HUES48 (cell line): ENCODE data around the gene APBA2.
"Not testable (repeated sequence)": the region's sequence is repeated elsewhere in the genome, so short reads cannot be mapped to it uniquely, and the experiment has no call there.

Experiments used
- H3K27ac ChIP-seq: one replicate; pipeline ENCODE4 v1.7.0; 2013; ENCODE audit warnings: low read depth, low read length, inconsistent platforms
- H3K27me3 ChIP-seq: 2 replicates; pipeline ENCODE4 v1.6.1; 2013; ENCODE audit warnings: mild to moderate bottlenecking, low read length; ENCODE audit not compliant: control insufficient read depth, insufficient read depth
- H3K36me3 ChIP-seq: 2 replicates; pipeline ENCODE4 v1.6.1; 2013; ENCODE audit warnings: low read length; ENCODE audit not compliant: control insufficient read depth, insufficient read depth
- H3K4me1 ChIP-seq: 2 replicates; pipeline ENCODE4 v1.6.1; 2013; ENCODE audit warnings: mild to moderate bottlenecking, low read length; ENCODE audit not compliant: control insufficient read depth, insufficient read depth
- H3K4me3 ChIP-seq: 2 replicates; pipeline ENCODE4 v1.5.1; 2013; ENCODE audit warnings: mild to moderate bottlenecking, low read depth, low read length
- H3K9ac ChIP-seq: 2 replicates; pipeline ENCODE4 v1.6.1; 2013; ENCODE audit warnings: mild to moderate bottlenecking, low read depth, low read length, moderate library complexity
- H3K9me3 ChIP-seq: 2 replicates; pipeline ENCODE4 v1.6.1; 2013; ENCODE audit warnings: low read length; ENCODE audit not compliant: control insufficient read depth, insufficient read depth

APBA2 gene

DNA sequence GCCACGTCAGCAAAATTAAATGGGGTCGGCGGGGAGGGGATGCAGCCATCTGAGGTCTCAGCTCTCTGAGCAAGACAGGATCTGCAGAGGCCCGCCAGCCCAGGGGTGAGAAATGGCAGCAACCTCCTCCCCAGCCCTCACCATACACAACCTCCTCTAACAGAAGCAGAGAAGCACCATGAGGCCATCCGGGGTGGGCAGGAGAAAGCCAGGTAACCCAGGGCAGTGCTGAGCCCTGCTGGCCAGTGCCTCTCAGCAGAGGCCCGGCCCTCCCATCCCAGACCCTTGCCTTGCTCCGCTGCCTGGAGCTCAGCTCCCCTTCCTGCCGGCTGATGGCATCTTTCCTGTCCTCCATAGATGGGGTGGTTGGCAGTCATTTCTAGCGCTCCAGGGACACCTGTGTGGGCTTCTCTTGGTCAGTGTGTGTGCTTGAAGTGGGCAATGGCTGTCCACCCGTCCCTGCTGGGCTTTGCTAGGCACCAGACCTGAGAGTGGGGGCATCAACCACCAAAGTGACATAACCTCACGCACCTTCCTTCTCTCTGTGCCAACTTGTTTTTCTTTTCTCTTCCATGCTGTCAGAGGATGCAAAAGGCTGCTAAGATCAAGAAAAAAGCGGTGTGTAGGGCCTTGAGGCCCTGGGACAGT lies 208.0 kb downstream of the APBA2 start:
- Histone ChIP-seq H3K36me3 (no peaks in the 10 kb centered on the region), H3K4me1 (peaks cover 8% of the 10 kb centered on the region), H3K4me3 (no peak overlapping the region), H3K27me3 (no peaks in the 10 kb centered on the region), H3K9me3 (no peaks in the 10 kb centered on the region), H3K27ac (no peak overlapping the region), H3K9ac (no peak overlapping the region)

DNA sequence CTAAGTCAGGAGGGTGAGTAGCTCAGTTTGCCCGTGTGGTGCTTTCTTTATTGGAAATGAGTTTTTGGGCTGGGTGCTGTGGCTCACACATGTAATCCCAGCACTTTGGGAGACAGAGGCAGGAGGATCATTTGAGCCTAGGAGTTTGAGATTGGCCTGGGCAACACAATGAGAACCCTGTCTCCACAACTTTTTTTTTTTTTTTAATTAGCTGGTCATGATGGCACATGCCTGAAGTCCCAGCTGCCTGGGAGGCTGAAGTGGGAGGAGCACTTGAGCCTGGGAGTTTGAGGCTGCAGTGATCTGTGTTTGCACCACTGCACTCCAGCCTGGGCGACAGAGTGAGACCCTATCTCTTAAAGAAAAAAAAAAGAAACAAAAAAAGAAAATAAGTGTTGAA lies 208.9 kb downstream of the APBA2 start:
- no peaks in the 10 kb centered on the region for H3K9me3 ChIP-seq
- no peaks in the 10 kb centered on the region for H3K36me3 ChIP-seq
- no peak overlapping the region for H3K4me3 ChIP-seq
- no peak overlapping the region for H3K27ac ChIP-seq
- peaks cover 8% of the 10 kb centered on the region for H3K4me1 ChIP-seq
- H3K27me3 ChIP-seq: no peaks in the 10 kb centered on the region
- H3K9ac ChIP-seq: no peak overlapping the region

DNA sequence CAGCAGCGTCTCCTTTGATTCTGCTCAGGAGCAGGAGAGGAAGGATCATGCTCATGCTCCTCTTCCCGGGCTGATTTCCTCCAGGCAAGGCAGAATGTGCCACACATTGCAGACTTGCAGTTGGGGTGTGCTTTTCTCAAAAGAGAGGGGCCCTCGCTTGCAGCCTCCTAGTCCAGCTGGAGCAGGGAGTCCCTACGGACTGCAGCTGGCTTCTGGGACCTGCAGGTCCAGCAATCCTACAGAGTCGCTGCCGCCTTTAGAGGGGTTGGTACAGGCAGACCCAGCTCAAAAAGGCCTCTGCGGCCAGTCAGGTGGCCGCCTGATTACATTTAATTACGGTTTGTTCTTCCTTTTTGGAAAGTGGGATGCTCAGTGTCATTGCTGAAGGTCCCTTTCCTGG lies 210.0 kb downstream of the APBA2 start:
- no peak overlapping the region for H3K9ac ChIP-seq
- no peaks in the 10 kb centered on the region for H3K27me3 ChIP-seq
- no peaks in the 10 kb centered on the region for H3K9me3 ChIP-seq
- H3K27ac ChIP-seq: no peak overlapping the region
- peaks cover 8% of the 10 kb centered on the region for H3K4me1 ChIP-seq
- no peaks in the 10 kb centered on the region for H3K36me3 ChIP-seq
- H3K4me3 ChIP-seq: no peak overlapping the region

DNA sequence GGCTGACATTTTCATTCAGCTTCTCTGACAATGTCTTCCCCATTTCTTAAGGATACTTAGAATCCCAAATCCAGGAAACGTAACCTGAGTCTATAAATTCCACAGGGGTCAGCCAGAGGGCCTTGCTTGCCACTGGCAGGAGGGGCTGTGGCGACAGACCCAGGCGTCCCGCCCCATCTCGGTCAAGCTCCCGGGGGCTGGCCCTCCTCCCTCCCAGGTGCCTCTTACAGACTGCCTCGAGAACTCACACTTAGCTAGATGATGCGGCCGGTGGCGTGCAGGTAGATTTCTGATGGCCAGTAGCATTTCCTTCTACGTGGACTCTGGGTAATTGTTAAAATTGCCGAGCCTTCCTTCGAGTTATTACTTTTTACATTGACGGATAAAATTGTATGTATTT lies 211.4 kb downstream of the APBA2 start:
- peaks cover 11% of the 10 kb centered on the region for H3K4me1 ChIP-seq
- no peak overlapping the region for H3K27ac ChIP-seq
- H3K36me3 ChIP-seq: no peaks in the 10 kb centered on the region
- no peak overlapping the region for H3K9ac ChIP-seq
- no peaks in the 10 kb centered on the region for H3K9me3 ChIP-seq
- H3K4me3 ChIP-seq: no peak overlapping the region
- no peaks in the 10 kb centered on the region for H3K27me3 ChIP-seq

DNA sequence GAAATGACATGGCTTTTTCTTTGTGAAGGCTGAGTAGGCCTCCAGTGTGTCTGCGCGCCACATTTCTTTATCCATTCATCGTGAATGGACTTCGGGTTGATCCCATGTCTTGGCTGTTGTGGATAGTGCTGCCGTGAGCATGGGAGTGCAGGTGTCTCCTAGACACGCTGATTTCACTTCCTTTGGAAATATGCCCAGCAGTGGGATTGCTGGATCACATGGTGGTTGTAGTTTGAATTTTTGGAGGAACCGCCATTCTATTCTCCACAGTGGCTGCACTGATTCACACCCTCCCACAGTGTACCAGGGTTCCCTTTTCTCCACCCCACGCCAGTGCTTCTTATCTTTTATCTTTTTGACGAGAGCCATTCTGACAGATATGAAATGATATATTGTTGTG lies 212.2 kb downstream of the APBA2 start:
- H3K4me1 ChIP-seq: peaks cover 11% of the 10 kb centered on the region
- H3K9me3 ChIP-seq: no peaks in the 10 kb centered on the region
- H3K36me3 ChIP-seq: no peaks in the 10 kb centered on the region
- H3K27me3 ChIP-seq: no peaks in the 10 kb centered on the region
- H3K4me3 ChIP-seq: no peak overlapping the region
- no peak overlapping the region for H3K27ac ChIP-seq
- H3K9ac ChIP-seq: no peak overlapping the region

DNA sequence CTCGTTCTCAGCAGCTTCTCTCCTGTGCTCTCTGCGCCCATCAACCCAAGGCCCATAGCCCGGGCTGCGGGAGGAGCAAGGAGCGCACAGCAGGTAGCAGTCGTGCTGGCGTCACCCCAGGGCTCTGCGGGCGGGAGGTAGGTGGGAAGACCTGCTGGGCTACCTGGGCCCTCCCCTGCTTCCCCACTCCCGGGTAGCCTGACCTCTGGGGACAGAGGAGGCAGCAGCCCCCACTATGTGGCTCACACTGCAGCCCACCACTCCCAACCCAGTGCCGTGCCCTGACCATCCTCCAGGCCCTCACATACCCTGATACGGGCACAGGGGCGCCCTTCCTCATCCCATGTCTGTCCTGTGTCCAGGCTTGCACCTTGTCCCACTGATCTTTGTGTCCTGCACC lies 212.9 kb downstream of the APBA2 start:
- no peak overlapping the region for H3K9ac ChIP-seq
- no peaks in the 10 kb centered on the region for H3K36me3 ChIP-seq
- H3K27me3 ChIP-seq: no peaks in the 10 kb centered on the region
- H3K4me1 ChIP-seq: peaks cover 11% of the 10 kb centered on the region
- no peak overlapping the region for H3K4me3 ChIP-seq
- H3K9me3 ChIP-seq: no peaks in the 10 kb centered on the region
- H3K27ac ChIP-seq: no peak overlapping the region

DNA sequence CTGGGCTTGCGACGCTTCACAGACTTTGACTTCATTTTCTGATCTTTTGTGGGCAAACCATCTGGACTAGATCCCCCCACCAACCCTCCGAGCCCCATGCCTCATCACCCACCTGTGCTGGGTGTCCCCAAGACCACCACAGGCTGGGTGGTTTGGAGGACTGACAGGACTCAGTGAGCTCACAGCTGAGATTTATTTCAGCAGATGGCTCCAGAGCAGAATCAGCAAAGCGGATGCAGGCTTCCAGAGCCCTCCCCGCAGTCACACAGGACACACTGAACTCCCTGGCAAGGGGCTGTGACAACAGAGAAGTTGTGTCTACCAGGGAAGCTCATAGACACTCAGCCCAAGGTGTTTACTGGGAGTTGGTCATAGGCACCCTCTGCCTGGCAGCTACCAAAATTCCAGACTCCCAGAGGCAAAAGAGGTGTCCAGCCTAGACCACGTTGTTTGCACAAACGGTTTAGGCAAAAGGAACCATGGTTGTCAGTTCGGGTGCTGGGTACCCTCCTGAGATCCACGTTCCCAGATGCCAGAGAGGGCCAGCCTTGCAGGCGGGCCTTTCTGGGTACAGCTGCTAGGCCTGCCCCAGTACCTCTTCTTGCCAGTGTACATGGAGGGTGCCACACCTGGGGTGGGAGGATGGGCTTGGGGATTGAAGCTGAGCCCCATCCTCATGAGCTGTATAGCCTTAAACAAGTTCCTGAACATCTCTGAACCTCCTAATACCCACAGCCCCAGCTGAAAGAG lies 213.5 kb downstream of the APBA2 start:
- no peak overlapping the region for H3K27ac ChIP-seq
- no peaks in the 10 kb centered on the region for H3K36me3 ChIP-seq
- no peak overlapping the region for H3K9ac ChIP-seq
- no peaks in the 10 kb centered on the region for H3K27me3 ChIP-seq
- no peak overlapping the region for H3K4me3 ChIP-seq
- H3K9me3 ChIP-seq: no peaks in the 10 kb centered on the region
- H3K4me1 ChIP-seq: peaks cover 14% of the 10 kb centered on the region

DNA sequence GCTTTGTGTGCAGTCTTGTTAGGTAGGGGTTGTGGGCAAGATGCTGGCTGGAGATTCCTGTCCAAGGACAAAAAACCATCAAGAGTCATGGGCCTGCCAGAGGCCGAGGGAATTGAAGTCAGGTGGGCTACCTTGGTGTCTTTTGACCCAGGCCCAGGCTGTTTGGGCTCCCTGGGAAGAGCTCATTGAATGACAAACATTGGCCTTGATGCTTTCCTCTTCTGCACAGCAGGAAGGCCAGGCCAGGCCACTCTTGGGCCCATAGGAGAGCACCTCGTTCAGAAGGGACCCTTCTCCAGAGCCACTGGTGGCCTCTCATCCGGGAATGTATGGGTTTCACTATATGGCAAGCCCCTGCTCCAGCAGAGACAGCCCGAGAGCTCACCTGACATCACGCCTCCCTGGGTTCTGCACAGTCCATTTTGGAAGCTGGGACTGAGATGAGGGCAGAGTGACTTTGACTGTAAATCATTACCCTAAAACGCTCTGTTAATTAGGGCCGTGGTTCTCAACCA lies 214.8 kb downstream of the APBA2 start:
- Histone ChIP-seq H3K9me3 (no peaks in the 10 kb centered on the region), H3K4me1 (peaks cover 14% of the 10 kb centered on the region), H3K27me3 (no peaks in the 10 kb centered on the region), H3K9ac (no peak overlapping the region), H3K4me3 (no peak overlapping the region), H3K36me3 (no peaks in the 10 kb centered on the region), H3K27ac (no peak overlapping the region)

DNA sequence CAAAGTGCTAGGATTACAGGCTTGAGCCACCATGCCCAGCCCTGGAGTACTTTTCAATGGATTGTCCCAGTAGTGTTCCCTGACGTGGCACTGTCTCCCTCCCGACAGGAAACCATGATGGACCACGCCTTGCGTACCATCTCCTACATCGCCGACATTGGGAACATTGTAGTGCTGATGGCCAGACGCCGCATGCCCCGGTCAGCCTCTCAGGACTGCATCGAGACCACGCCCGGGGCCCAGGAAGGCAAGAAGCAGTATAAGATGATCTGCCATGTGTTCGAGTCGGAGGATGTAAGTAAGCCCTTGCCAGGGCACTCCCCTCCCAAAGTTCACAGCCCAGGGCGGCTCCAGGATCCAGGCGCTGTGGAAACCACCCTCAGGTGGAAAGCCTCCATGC lies 215.7 kb downstream of the APBA2 start:
- H3K36me3 ChIP-seq: no peaks in the 10 kb centered on the region
- H3K27ac ChIP-seq: no peak overlapping the region
- no peak overlapping the region for H3K9ac ChIP-seq
- H3K4me3 ChIP-seq: no peak overlapping the region
- H3K27me3 ChIP-seq: no peaks in the 10 kb centered on the region
- H3K9me3 ChIP-seq: no peaks in the 10 kb centered on the region
- peaks cover 14% of the 10 kb centered on the region for H3K4me1 ChIP-seq

DNA sequence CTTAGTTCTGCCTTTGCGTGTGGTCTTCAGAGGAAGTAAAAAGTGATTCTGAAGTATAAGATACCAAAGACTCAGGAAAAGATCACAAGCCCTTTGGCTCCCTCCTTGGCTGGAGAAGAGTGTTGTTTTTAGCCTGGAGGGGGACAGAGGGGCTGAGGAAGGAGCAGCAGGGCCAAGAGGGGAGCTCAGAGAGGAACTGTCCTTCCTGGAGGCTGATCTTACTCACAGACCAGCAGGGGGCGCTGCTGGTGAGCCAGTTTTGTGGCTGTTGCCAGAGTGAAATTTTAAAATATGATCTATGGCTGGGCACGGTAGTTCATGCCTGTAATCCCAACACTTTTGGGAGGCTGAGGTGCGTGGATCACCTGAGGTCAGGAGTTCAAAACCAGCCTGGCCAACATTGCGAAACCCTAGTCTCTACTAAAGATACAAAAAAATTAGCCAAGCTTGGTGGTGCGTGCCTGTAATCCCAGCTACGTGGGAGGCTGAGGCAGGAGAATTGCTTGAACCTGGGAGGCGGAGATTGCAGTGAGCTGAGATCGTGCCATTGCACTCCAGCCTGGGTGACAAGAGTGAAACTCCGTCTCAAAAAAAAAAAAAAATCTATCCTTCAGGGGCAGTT lies 216.5 kb downstream of the APBA2 start:
- H3K27me3 ChIP-seq, H3K4me3 ChIP-seq, H3K9ac ChIP-seq, H3K4me1 ChIP-seq, H3K36me3 ChIP-seq, H3K27ac ChIP-seq, H3K9me3 ChIP-seq: not testable (repeated sequence)
